SK-N-SH (cell line): ENCODE measurements around the gene RAB15. TPM values are rescaled to one million over a fixed set of nuclear protein-coding genes. Genes with fewer than 3 reads are reported as not detected.

Experiments used
- CTCF ChIA-PET: fragments of 300-600, 350-600 bp; formaldehyde crosslinking; extraction: SDS; loops from one replicate; lab custom pipeline; 2021; lab: Yijun Ruan, JAX
- POLR2A ChIA-PET: fragments of 350-600 bp; sonication (Branson Sonifier 250); formaldehyde crosslinking; extraction: SDS; loops from one replicate; lab custom pipeline; 2020; ENCODE audit warnings: antibody characterized with exemption, inconsistent platforms; lab: Yijun Ruan, JAX
- DNase-seq: peaks from one replicate; pipeline ENCODE4 v3.0.0; 2012
- H2AFZ ChIP-seq: fragments of 200-600 bp; sonication (generic); 2 replicates; pipeline ENCODE4 v1.8.1; 2016; ENCODE audit warnings: antibody characterized with exemption, mild to moderate bottlenecking, low read depth
- H3F3A ChIP-seq: fragments of 200-600 bp; sonication (generic); replicated peaks from 2 replicates; pipeline ENCODE3; 2016; ENCODE audit warnings: antibody characterized with exemption, mild to moderate bottlenecking; ENCODE audit not compliant: insufficient read depth
- H3K27ac ChIP-seq, 2 experiments: fragments of 200-500 bp in 1 of 2; fragments of 200-600 bp in 1 of 2; sonication (Bioruptor generic) in 1 of 2; sonication (generic), shearing (Covaris generic) in 1 of 2; 2 replicates each; pipeline versions ENCODE4 v1.5.1 to v1.6.1; 2014 to 2016; ENCODE audit warnings: low read depth in 2 of 2, inconsistent platforms in 1 of 2, low read length in 1 of 2, mild to moderate bottlenecking in 1 of 2, mixed read lengths in 1 of 2
- H3K27me3 ChIP-seq: fragments of 200-600 bp; sonication (generic), shearing (Covaris generic); 2 replicates; pipeline ENCODE4 v1.6.1; 2016; ENCODE audit warnings: mixed run types; ENCODE audit not compliant: insufficient read depth
- H3K36me3 ChIP-seq, 2 experiments: fragments of 200-500 bp in 1 of 2; fragments of 200-600 bp in 1 of 2; sonication (Bioruptor generic) in 1 of 2; sonication (generic) in 1 of 2; replicated peaks in 1 of 2; 2 replicates each; pipeline versions ENCODE3 to v1.5.1; 2014 to 2016; ENCODE audit warnings: low read length in 1 of 2, mild to moderate bottlenecking in 1 of 2; ENCODE audit not compliant: insufficient read depth in 2 of 2, control insufficient read depth in 1 of 2
- H3K4me1 ChIP-seq, 2 experiments: fragments of 200-500 bp in 1 of 2; fragments of 200-600 bp in 1 of 2; sonication (Bioruptor generic) in 1 of 2; sonication (generic), shearing (Covaris generic) in 1 of 2; 2 replicates each; pipeline versions ENCODE4 v1.5.1 to v1.6.1; 2014 to 2016; ENCODE audit warnings: low read depth in 1 of 2, low read length in 1 of 2, mixed run types in 1 of 2; ENCODE audit not compliant: insufficient read depth in 2 of 2, control insufficient read depth in 1 of 2
- H3K4me2 ChIP-seq: fragments of 200-600 bp; sonication (generic), shearing (Covaris generic); 2 replicates; pipeline ENCODE4 v1.6.1; 2017; ENCODE audit warnings: mixed run types
- H3K4me3 ChIP-seq, 2 experiments: fragments of 200-500 bp in 1 of 2; fragments of 200-600 bp in 1 of 2; sonication (Bioruptor generic) in 1 of 2; sonication (generic), shearing (Covaris generic) in 1 of 2; 2 replicates each; pipeline versions ENCODE4 v1.5.1 to v1.8.1; 2014 to 2016; ENCODE audit warnings: low read depth in 2 of 2, inconsistent platforms in 1 of 2, low read length in 1 of 2, mild to moderate bottlenecking in 1 of 2, mixed read lengths in 1 of 2, moderate library complexity in 1 of 2
- H3K79me2 ChIP-seq: fragments of 200-600 bp; sonication (generic); 2 replicates; pipeline ENCODE4 v1.8.1; 2017; ENCODE audit warnings: mild to moderate bottlenecking; ENCODE audit not compliant: insufficient read depth
- H3K9ac ChIP-seq: fragments of 200-600 bp; sonication (generic); 2 replicates; pipeline ENCODE4 v1.6.1; 2017; ENCODE audit warnings: mixed run types
- H3K9me2 ChIP-seq: fragments of 200-600 bp; sonication (generic); 2 replicates; pipeline ENCODE4 v1.6.1; 2017; ENCODE audit warnings: mixed run types
- H3K9me3 ChIP-seq: fragments of 200-600 bp; sonication (generic); 2 replicates; pipeline ENCODE4 v1.6.1; 2017; ENCODE audit warnings: mixed run types, mild to moderate bottlenecking, moderate library complexity
- H4K20me1 ChIP-seq: fragments of 200-600 bp; sonication (generic); 2 replicates; pipeline ENCODE4 v1.6.1; 2017; ENCODE audit warnings: mild to moderate bottlenecking, mixed run types; ENCODE audit not compliant: insufficient read depth
- EP300 ChIP-seq, 2 experiments: IDR thresholded peaks; 2 replicates each; pipeline versions ENCODE4 v1.4.0 to v1.6.1; 2012; ENCODE audit warnings: borderline replicate concordance in 1 of 2, low read depth in 1 of 2, low read length in 1 of 2
- FOSL2 ChIP-seq: IDR thresholded peaks from 2 replicates; pipeline ENCODE4 v1.4.0; 2012; ENCODE audit warnings: low read depth, mild to moderate bottlenecking, moderate library complexity, borderline replicate concordance
- RAD21 ChIP-seq: IDR thresholded peaks from 2 replicates; pipeline ENCODE4 v1.6.1; 2012; ENCODE audit warnings: mild to moderate bottlenecking, low read length
- RFX5 ChIP-seq: IDR thresholded peaks from 2 replicates; pipeline ENCODE4 v1.6.1; 2012; ENCODE audit warnings: mild to moderate bottlenecking, improper control_type of control experiment, low read length
- SMC3 ChIP-seq: IDR thresholded peaks from 2 replicates; pipeline ENCODE4 v1.6.1; 2012; ENCODE audit warnings: low read depth, low read length, improper control_type of control experiment
- WGBS: methylation state at CpG from one replicate; pipeline ENCODE4 v1.1.6; 2017; ENCODE audit warnings: low lambda C conversion rate; 5-methylcytosine and 5-hydroxymethylcytosine counted together
- polyA plus RNA-seq, 3 experiments: library from polyadenylated mRNA; depleted of rRNA; stranded (reverse); fragments of >200 nt; gene quantifications; 2 replicates each; pipeline ENCODE4 v1.2.3, GENCODE V29; 2012
- TF ChIP-seq, protein P1 (sequence below): IDR thresholded peaks from 2 replicates; pipeline ENCODE4 v1.4.0; 2012; ENCODE audit warnings: low read depth, borderline replicate concordance
- TF ChIP-seq, protein P2 (sequence below): IDR thresholded peaks from 2 replicates; pipeline ENCODE4 v1.6.1; 2012; ENCODE audit warnings: mild to moderate bottlenecking, low read depth, low read length, moderate library complexity
- TF ChIP-seq, protein P3 (sequence below): fragments of 150-350 bp; IDR thresholded peaks from 2 replicates; pipeline ENCODE4 v1.6.1; 2016; ENCODE audit warnings: mild to moderate bottlenecking, low read depth, low read length

The RAB15 gene
- polyA plus RNA-seq, 1 of the 3 experiments (the other 2 are of a cell fraction): 14.2 TPM

DNA sequence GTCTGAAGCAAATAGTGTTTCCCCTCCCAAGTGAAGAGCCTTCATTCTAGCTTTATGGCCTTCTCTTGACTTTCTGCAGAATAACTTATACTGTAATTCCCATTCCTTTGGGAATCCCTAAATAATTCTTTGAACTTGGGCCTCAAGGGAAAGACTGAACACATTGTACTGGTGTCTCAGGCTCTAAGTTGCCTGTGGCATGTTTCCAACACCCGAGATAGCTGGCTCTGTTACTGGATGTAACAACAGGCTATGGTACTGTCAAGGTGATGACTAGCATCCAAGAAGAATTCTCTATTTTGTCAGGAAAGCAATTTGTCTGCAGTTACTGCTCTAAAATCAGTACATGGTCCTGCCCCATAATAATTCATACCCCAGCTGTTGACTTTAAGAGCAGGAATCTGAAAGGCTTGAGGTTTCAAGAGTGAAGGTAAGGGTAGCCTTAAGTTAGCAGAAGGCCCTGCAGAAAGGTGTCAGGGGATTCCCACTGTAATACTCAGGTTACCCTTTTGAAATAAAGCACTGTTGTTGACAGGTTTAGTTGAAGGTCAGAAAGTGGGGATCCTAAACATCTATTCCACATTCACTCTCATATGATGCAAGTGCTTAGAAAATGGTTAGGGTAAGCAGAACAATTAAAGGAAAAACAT, 34.8 kb downstream of the RAB15 start (continued):
- TF ChIP-seq, protein P1, sequence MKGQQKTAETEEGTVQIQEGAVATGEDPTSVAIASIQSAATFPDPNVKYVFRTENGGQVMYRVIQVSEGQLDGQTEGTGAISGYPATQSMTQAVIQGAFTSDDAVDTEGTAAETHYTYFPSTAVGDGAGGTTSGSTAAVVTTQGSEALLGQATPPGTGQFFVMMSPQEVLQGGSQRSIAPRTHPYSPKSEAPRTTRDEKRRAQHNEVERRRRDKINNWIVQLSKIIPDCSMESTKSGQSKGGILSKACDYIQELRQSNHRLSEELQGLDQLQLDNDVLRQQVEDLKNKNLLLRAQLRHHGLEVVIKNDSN: no peak

DNA sequence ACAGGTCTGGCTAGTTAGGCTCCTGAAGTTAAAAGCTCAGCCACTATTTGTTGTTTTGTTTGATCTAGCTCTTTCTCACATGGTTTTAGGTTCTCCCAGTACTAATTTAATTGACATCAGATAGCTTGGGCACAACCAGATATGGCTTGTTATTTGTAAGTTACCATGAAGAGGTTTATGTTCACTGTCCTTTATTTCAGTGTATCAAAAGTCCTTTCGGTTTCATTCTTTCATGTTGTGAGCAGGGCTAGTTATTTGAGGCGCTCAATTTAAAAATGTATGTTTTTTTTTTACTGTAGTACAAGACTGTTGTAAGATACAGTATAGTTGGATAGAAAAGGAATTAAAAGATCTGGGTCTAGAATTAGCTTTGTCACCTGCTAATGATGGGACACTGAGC, 36.6 kb downstream of the RAB15 start:
- Histone ChIP-seq H4K20me1 (no peaks in the 10 kb centered on the region; the same call in 1 of the 2 replicates), H3K36me3 (peaks cover 32 to 39% of the 10 kb centered on the region in 2 experiments), H3K4me2 (no peak overlapping the region), H3K79me2 (peaks cover 13% of the 10 kb centered on the region; the same call in 1 of the 2 replicates), H3K27ac (no peak overlapping the region), H3K27me3 (no peaks in the 10 kb centered on the region), H3K4me3 (no peak overlapping the region)
- 96% methylated on average over 2 of the region's 2 CpGs for WGBS
- CTCF ChIA-PET: interaction anchor here (0.6 to 2.4 kb wide), 4 partner anchors 25 to 174 kb away, joined by 3 to 12 read pairs (median 6); no protein-coding TSS in a partner anchor
- TF ChIP-seq, protein P2, sequence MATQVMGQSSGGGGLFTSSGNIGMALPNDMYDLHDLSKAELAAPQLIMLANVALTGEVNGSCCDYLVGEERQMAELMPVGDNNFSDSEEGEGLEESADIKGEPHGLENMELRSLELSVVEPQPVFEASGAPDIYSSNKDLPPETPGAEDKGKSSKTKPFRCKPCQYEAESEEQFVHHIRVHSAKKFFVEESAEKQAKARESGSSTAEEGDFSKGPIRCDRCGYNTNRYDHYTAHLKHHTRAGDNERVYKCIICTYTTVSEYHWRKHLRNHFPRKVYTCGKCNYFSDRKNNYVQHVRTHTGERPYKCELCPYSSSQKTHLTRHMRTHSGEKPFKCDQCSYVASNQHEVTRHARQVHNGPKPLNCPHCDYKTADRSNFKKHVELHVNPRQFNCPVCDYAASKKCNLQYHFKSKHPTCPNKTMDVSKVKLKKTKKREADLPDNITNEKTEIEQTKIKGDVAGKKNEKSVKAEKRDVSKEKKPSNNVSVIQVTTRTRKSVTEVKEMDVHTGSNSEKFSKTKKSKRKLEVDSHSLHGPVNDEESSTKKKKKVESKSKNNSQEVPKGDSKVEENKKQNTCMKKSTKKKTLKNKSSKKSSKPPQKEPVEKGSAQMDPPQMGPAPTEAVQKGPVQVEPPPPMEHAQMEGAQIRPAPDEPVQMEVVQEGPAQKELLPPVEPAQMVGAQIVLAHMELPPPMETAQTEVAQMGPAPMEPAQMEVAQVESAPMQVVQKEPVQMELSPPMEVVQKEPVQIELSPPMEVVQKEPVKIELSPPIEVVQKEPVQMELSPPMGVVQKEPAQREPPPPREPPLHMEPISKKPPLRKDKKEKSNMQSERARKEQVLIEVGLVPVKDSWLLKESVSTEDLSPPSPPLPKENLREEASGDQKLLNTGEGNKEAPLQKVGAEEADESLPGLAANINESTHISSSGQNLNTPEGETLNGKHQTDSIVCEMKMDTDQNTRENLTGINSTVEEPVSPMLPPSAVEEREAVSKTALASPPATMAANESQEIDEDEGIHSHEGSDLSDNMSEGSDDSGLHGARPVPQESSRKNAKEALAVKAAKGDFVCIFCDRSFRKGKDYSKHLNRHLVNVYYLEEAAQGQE: no peak
- TF ChIP-seq RAD21: no peak
- no peak for TF ChIP-seq FOSL2
- no peak for TF ChIP-seq EP300 (IDR thresholded peaks at IDR 0.05; ENCODE audit: borderline replicate concordance in 1 of 2, low read depth in 1 of 2, low read length in 1 of 2)
- no peak for TF ChIP-seq SMC3
- no peak for TF ChIP-seq RFX5
- TF ChIP-seq, protein P3, sequence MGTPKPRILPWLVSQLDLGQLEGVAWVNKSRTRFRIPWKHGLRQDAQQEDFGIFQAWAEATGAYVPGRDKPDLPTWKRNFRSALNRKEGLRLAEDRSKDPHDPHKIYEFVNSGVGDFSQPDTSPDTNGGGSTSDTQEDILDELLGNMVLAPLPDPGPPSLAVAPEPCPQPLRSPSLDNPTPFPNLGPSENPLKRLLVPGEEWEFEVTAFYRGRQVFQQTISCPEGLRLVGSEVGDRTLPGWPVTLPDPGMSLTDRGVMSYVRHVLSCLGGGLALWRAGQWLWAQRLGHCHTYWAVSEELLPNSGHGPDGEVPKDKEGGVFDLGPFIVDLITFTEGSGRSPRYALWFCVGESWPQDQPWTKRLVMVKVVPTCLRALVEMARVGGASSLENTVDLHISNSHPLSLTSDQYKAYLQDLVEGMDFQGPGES: no peak
- TF ChIP-seq, all 33 proteins: peak for 0
- Histone ChIP-seq H3K9me2 (no peaks in the 10 kb centered on the region), H3K9ac (no peak overlapping the region), H3F3A (peaks cover 16% of the 10 kb centered on the region), H2AFZ (no peak overlapping the region), H3K9me3 (no peaks in the 10 kb centered on the region), H3K4me1 (no peaks in the 10 kb centered on the region; a peak in 2 of 4 replicates)
- POLR2A ChIA-PET: no interaction called here
- no peak for DNase-seq
